GM18870 (cell line): ENCODE measurements around the gene KCNQ1OT1.

Experiments used
- ATAC-seq: cut with Tn5 transposase; IDR thresholded peaks from one replicate; pipeline ENCODE4 v1.9.1; 2021; ENCODE audit warnings: moderate library complexity; ENCODE audit not compliant: unreplicated experiment

Gene KCNQ1OT1

GRCh38 chr11:2669634-2670469, 29.9 kb downstream of the KCNQ1OT1 start:
- ATAC-seq = no peak

- ATAC-seq = no peak
Observed at GRCh38 chr11:2668876-2669275, 30.9 kb downstream of the KCNQ1OT1 start.

GRCh38 chr11:2667940-2668339, 31.9 kb downstream of the KCNQ1OT1 start:
- no peak for ATAC-seq

- no peak for ATAC-seq
Observed at GRCh38 chr11:2666828-2667570, 32.8 kb downstream of the KCNQ1OT1 start.

GRCh38 chr11:2666401-2666741, 33.4 kb downstream of the KCNQ1OT1 start:
- no peak for ATAC-seq

GRCh38 chr11:2665526-2666400, 34.0 kb downstream of the KCNQ1OT1 start:
- no peak for ATAC-seq

- no peak for ATAC-seq
Observed at GRCh38 chr11:2664791-2665525, 34.8 kb downstream of the KCNQ1OT1 start.

GRCh38 chr11:2664376-2664775, 35.4 kb downstream of the KCNQ1OT1 start:
- ATAC-seq = no peak

- ATAC-seq = no peak
Observed at GRCh38 chr11:2663915-2664314, 35.9 kb downstream of the KCNQ1OT1 start.

GRCh38 chr11:2663506-2663905, 36.3 kb downstream of the KCNQ1OT1 start:
- no peak for ATAC-seq

- no peak for ATAC-seq
Observed at GRCh38 chr11:2662430-2663299, 37.1 kb downstream of the KCNQ1OT1 start.

GRCh38 chr11:2662024-2662312, 37.8 kb downstream of the KCNQ1OT1 start:
- ATAC-seq = no peak

- no peak for ATAC-seq
Observed at GRCh38 chr11:2661173-2662023, 38.4 kb downstream of the KCNQ1OT1 start.

- no peak for ATAC-seq
Observed at GRCh38 chr11:2660357-2660939, 39.3 kb downstream of the KCNQ1OT1 start.

GRCh38 chr11:2657697-2658284, 42.0 kb downstream of the KCNQ1OT1 start:
- ATAC-seq = no peak

GRCh38 chr11:2656859-2657258, 42.9 kb downstream of the KCNQ1OT1 start:
- no peak for ATAC-seq

- ATAC-seq = no peak
Observed at GRCh38 chr11:2655834-2656622, 43.8 kb downstream of the KCNQ1OT1 start.
